Astrocyte (in vitro differentiated cells and primary cell): ENCODE data around the gene WNT3A. TPM values are rescaled to one million over a fixed set of nuclear protein-coding genes. Genes with fewer than 3 reads are reported as not detected.
A peak's percentile ranks its signal among the peaks of the same experiment; 100 is the strongest.

Experiments used
- DNase-seq: peaks from one replicate; pipeline ENCODE4 v3.0.0-alpha.2; 2010; ENCODE audit warnings: low read depth
- FAIRE-seq: peaks from 2 replicates; lab custom pipeline; 2011; peaks lifted over from hg19 to GRCh38; lab: Jason Lieb, UNC
- H2AFZ ChIP-seq: 2 replicates; pipeline ENCODE4 v1.6.0; 2012; ENCODE audit warnings: low read depth, low read length, inconsistent platforms
- H3K27ac ChIP-seq: 2 replicates; pipeline ENCODE4 v1.5.1; 2011; ENCODE audit warnings: low read depth, low read length, inconsistent platforms
- H3K27me3 ChIP-seq: 2 replicates; pipeline ENCODE4 v1.6.0; 2011; ENCODE audit warnings: low read length, inconsistent platforms; ENCODE audit not compliant: insufficient read depth
- H3K36me3 ChIP-seq: 2 replicates; pipeline ENCODE4 v1.5.1; 2011; ENCODE audit warnings: low read length, inconsistent platforms; ENCODE audit not compliant: insufficient read depth
- H3K4me1 ChIP-seq: 2 replicates; pipeline ENCODE4 v1.5.1; 2011; ENCODE audit warnings: low read length, inconsistent platforms; ENCODE audit not compliant: insufficient read depth
- H3K4me2 ChIP-seq: 2 replicates; pipeline ENCODE4 v1.6.0; 2012; ENCODE audit warnings: low read length, inconsistent platforms
- H3K4me3 ChIP-seq: 2 replicates; pipeline ENCODE4 v1.5.1; 2011; ENCODE audit warnings: low read depth, mild to moderate bottlenecking, low read length, inconsistent platforms; ENCODE audit not compliant: insufficient read depth
- H3K79me2 ChIP-seq: 2 replicates; pipeline ENCODE4 v1.6.0; 2012; ENCODE audit warnings: mild to moderate bottlenecking, low read length, inconsistent platforms; ENCODE audit not compliant: insufficient read depth
- H3K9ac ChIP-seq: 2 replicates; pipeline ENCODE4 v1.6.0; 2012; ENCODE audit warnings: mild to moderate bottlenecking, low read length, inconsistent platforms
- H3K9me3 ChIP-seq: 2 replicates; pipeline ENCODE4 v1.5.1; 2012; ENCODE audit warnings: low read depth, mild to moderate bottlenecking, low read length, inconsistent platforms; ENCODE audit not compliant: insufficient read depth
- H4K20me1 ChIP-seq: 2 replicates; pipeline ENCODE4 v1.6.0; 2012; ENCODE audit warnings: low read length, inconsistent platforms; ENCODE audit not compliant: insufficient read depth
- H3K27ac Mint-ChIP-seq: one replicate; pipeline ENCODE4 v1.8.0; 2021; ENCODE audit warnings: mild to moderate bottlenecking, mixed read lengths; ENCODE audit not compliant: unreplicated experiment
- H3K27me3 Mint-ChIP-seq: one replicate; pipeline ENCODE4 v1.8.0; 2021; ENCODE audit warnings: low read depth, mixed read lengths; ENCODE audit not compliant: unreplicated experiment
- H3K36me3 Mint-ChIP-seq: one replicate; pipeline ENCODE4 v1.8.0; 2021; ENCODE audit warnings: low read depth, mixed read lengths; ENCODE audit not compliant: unreplicated experiment
- H3K4me1 Mint-ChIP-seq: one replicate; pipeline ENCODE4 v1.8.0; 2021; ENCODE audit warnings: low read depth, mixed read lengths; ENCODE audit not compliant: unreplicated experiment
- H3K4me3 Mint-ChIP-seq: one replicate; pipeline ENCODE4 v1.8.0; 2021; ENCODE audit warnings: mild to moderate bottlenecking, moderate library complexity, mixed read lengths; ENCODE audit not compliant: unreplicated experiment
- H3K9me3 Mint-ChIP-seq: one replicate; pipeline ENCODE4 v1.8.0; 2021; ENCODE audit warnings: mild to moderate bottlenecking, mixed read lengths; ENCODE audit not compliant: unreplicated experiment
- EZH2 ChIP-seq: IDR thresholded peaks from 2 replicates; pipeline ENCODE4 v1.6.1; 2012; ENCODE audit warnings: mild to moderate bottlenecking, low read length, inconsistent platforms; ENCODE audit not compliant: insufficient read depth
- total RNA-seq: library from RNA; stranded (reverse); gene quantifications from 2 replicates; pipeline ENCODE4 v1.2.1, GENCODE V29; 2021
- TF ChIP-seq, protein P1 (sequence below): IDR thresholded peaks from 2 replicates; pipeline ENCODE4 v1.5.1; 2011; ENCODE audit warnings: low read depth, mild to moderate bottlenecking, inconsistent platforms, low read length, moderate library complexity; ENCODE audit not compliant: insufficient read depth

Gene WNT3A
- total RNA-seq, 1 donor from 2014 or later: not detected

DNA sequence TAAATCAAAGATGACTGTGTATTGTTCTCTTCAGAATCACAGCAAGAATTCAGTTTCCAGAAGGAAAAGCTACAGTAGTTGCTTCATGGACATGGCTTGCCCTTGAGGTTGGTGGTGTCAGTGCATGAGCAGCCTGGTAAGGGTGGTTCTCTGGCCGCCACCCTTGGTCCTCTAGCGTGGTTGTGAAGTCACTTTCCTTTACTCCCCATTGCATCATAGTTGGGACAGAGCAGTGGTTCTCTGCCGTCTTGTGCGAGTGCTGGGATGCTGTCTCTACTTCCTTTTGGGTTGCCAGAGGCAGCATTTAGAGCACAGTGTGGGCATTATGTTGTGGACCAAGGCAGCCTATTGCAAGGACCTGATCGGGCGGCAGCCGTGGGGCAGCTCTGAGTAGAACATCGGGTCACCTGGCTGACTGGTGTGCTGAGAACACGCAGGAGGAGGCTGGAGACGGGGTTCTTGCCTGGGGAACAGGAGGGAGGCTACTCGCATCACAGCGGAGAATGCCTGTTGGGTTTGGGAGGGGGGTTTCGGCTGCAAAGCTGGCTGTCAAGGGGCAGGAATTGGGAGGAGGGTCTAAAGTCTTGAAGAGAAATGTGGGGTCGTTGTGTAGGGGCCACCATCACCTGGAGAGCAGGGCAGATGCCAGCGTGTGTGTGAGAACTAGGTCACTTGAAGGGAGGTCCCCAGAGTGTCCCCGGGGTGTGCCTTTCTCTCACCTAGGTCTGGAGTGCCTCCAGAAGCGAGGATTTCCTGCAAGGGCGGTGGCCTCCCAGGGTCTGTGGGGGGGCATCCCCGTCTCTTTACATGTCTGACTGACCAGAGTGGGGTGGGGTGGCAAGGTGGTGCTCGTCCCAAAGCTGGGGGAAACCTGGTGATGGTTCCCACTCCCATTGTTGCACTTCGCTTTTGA lies 82.0 kb downstream of the WNT3A start:
- peak overlapping the region; percentile 64 for H3K27ac ChIP-seq
- FAIRE-seq (no peak), DNase-seq (no peak)
- no peak overlapping the region for H2AFZ ChIP-seq
- H3K4me1 ChIP-seq: peaks cover 61% of the 10 kb centered on the region
- H3K79me2 ChIP-seq: peaks cover 100% of the 10 kb centered on the region
- no peak overlapping the region for H3K4me3 ChIP-seq
- H3K36me3 ChIP-seq: peaks cover 18% of the 10 kb centered on the region
- TF ChIP-seq, protein P1, sequence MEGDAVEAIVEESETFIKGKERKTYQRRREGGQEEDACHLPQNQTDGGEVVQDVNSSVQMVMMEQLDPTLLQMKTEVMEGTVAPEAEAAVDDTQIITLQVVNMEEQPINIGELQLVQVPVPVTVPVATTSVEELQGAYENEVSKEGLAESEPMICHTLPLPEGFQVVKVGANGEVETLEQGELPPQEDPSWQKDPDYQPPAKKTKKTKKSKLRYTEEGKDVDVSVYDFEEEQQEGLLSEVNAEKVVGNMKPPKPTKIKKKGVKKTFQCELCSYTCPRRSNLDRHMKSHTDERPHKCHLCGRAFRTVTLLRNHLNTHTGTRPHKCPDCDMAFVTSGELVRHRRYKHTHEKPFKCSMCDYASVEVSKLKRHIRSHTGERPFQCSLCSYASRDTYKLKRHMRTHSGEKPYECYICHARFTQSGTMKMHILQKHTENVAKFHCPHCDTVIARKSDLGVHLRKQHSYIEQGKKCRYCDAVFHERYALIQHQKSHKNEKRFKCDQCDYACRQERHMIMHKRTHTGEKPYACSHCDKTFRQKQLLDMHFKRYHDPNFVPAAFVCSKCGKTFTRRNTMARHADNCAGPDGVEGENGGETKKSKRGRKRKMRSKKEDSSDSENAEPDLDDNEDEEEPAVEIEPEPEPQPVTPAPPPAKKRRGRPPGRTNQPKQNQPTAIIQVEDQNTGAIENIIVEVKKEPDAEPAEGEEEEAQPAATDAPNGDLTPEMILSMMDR: no peak
- no peak for TF ChIP-seq EZH2
- H3K36me3 Mint-ChIP-seq: peaks cover 3% of the 10 kb centered on the region
- H3K27ac Mint-ChIP-seq: peak overlapping the region; percentile 92
- H3K9ac ChIP-seq: no peak overlapping the region
- H3K4me2 ChIP-seq: peak overlapping the region; percentile 98
- peak overlapping the region; percentile 67 for H3K4me3 Mint-ChIP-seq
- peaks cover 79% of the 10 kb centered on the region for H3K4me1 Mint-ChIP-seq
- peaks cover 100% of the 10 kb centered on the region for H4K20me1 ChIP-seq
- H3K27me3 Mint-ChIP-seq: no peaks in the 10 kb centered on the region
- H3K9me3 Mint-ChIP-seq: no peaks in the 10 kb centered on the region
- H3K9me3 ChIP-seq: peaks cover under 1% of the 10 kb centered on the region
- no peaks in the 10 kb centered on the region for H3K27me3 ChIP-seq

DNA sequence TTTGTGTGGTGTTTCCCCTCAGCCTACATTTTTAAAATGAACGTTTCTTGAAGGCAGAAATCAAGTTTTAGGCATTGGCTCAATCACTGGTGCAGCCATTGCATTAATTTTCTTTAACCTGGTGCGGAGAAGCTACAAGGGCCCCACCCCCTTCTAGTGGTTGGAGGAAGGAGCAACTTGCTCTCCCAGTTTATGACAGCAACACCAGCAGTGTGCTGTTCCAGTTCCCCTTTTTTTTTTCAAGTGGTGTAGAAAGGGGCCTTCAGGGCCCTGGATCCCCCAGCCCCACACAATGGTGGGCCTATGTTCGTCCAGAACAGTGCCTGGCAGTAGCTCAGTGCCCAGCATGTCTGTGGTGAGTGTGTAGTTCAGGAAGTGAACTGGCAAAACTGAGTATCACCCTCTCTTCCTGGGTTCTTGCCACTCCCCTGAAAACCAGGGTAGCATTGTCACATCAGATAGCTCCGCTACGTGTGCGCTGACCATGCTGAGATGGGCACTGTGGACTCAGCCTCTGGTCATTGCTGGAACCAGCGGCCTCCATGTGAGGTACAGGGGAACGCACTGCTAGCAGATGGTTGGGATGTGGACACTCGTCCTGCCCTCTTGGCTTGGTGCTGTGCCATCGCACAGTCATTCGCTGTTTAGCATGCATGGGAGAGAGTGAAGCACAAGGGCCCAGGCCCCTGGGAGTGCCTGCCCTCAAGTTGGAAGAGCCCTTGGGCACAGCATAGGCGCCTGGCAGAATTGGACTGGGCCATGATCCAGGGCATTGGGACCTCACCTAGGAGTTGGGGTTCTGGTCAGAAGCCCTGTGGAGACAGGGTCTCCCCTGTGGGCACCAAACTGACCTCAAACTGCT lies 83.0 kb downstream of the WNT3A start:
- peaks cover 18% of the 10 kb centered on the region for H3K36me3 ChIP-seq
- Mint-ChIP-seq H3K36me3 (peaks cover 3% of the 10 kb centered on the region), H3K27ac (peak overlapping the region; percentile 92), H3K4me3 (peak overlapping the region; percentile 67), H3K27me3 (no peaks in the 10 kb centered on the region), H3K4me1 (peaks cover 79% of the 10 kb centered on the region), H3K9me3 (peaks cover 3% of the 10 kb centered on the region)
- peaks cover 100% of the 10 kb centered on the region for H4K20me1 ChIP-seq
- no peak for TF ChIP-seq EZH2
- TF ChIP-seq, protein P1: no peak
- peaks cover 54% of the 10 kb centered on the region for H3K4me1 ChIP-seq
- H3K27ac ChIP-seq: no peak overlapping the region
- no peak overlapping the region for H3K4me3 ChIP-seq
- peaks cover 9% of the 10 kb centered on the region for H3K9me3 ChIP-seq
- no peaks in the 10 kb centered on the region for H3K27me3 ChIP-seq
- DNase-seq: no peak
- no peak overlapping the region for H2AFZ ChIP-seq
- peak overlapping the region; percentile 35 for H3K4me2 ChIP-seq
- peaks cover 100% of the 10 kb centered on the region for H3K79me2 ChIP-seq
- no peak for FAIRE-seq
- H3K9ac ChIP-seq: no peak overlapping the region
